ENCODE results near the gene TBC1D23.
"Not testable (repeated sequence)": the region's sequence is repeated elsewhere in the genome, so short reads cannot be mapped to it uniquely, and the experiment has no call there.

TBC1D23 gene

DNA sequence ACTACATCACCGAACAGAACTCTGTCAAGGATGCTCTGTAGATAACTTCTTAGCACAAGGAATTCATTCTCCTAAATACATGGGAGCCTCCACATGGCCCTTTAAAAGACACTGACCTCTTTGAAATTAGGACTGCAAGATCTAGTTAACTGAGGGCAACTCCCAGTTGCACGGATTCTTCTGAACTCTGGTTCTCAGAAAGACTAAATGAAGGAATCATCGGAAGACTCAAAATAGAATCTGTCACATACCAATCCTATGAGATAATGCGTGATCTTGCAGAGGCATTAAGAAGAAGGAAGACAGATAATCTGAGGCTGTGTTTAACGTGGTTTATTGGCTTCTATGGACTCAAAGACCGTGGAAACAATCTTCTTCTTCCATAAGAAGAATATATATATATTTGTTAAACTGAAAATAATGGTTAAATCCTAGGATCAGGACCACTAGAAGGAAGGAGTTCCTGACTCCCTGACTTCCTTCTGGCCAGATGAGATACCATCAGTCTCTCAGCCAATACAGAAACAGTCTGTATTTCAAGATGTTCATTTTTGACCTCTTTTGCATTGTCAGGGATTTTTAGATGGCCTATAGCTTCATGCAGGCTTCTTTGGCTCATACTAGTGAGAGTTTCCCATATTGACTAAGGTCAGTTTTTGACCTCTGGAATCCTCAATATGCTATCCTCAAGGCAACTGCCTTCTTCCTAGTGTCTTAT lies 33.9 kb upstream of the TBC1D23 start:
- no peak overlapping the region for H3K4me3 ChIP-seq (ENCODE audit: low read depth, low read length)
- TF ChIP-seq, protein P1, sequence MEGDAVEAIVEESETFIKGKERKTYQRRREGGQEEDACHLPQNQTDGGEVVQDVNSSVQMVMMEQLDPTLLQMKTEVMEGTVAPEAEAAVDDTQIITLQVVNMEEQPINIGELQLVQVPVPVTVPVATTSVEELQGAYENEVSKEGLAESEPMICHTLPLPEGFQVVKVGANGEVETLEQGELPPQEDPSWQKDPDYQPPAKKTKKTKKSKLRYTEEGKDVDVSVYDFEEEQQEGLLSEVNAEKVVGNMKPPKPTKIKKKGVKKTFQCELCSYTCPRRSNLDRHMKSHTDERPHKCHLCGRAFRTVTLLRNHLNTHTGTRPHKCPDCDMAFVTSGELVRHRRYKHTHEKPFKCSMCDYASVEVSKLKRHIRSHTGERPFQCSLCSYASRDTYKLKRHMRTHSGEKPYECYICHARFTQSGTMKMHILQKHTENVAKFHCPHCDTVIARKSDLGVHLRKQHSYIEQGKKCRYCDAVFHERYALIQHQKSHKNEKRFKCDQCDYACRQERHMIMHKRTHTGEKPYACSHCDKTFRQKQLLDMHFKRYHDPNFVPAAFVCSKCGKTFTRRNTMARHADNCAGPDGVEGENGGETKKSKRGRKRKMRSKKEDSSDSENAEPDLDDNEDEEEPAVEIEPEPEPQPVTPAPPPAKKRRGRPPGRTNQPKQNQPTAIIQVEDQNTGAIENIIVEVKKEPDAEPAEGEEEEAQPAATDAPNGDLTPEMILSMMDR (IDR thresholded peaks at IDR 0.05; ENCODE audit: borderline replicate concordance, insufficient read depth, low read depth, low read length), result no peak

DNA sequence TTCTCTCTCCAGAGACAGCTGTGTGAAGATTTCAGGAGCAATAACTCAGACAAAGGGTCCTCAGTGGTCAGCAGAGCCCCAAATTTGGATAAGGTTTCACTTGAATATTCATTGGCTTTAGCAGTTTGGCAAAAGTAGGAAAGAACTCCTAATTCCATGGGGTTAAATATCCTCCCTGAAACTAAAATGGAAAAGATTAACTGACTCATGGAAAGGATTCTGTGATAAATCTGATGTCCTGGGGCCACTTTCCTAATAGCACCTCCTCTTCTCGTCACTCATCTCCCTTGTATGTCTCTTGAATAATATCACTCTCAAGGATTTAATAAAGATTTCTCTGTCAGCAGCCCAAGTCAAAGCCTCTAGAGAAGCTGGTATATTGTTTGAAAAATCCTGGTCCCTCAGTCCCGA lies 33.3 kb upstream of the TBC1D23 start:
- TF ChIP-seq, protein P1 (IDR thresholded peaks at IDR 0.05; ENCODE audit: borderline replicate concordance, insufficient read depth, low read depth, low read length), result no peak
- H3K4me3 ChIP-seq (ENCODE audit: low read depth, low read length), result no peak overlapping the region

DNA sequence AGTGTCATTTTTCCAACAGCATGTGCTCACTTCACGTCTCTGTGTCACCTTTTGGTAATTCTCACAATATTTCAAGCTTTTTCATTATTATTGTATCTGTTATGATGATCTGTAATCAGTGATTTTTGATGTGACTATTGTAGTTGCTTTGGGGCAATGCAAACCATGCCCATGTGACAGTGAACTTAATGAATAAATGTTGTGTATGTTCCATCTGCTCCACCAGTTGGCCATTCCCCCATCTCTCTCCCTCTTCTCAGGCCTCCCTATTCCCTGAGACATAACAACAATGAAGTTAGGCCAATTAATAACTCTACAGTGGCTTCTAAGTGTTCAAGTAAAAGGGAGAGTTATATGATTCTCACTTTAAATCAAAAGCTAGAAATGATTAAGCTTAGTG lies 32.5 kb upstream of the TBC1D23 start:
- TF ChIP-seq, protein P1 (IDR thresholded peaks at IDR 0.05; ENCODE audit: borderline replicate concordance, insufficient read depth, low read depth, low read length), result no peak
- H3K4me3 ChIP-seq (ENCODE audit: low read depth, low read length), result no peak overlapping the region

DNA sequence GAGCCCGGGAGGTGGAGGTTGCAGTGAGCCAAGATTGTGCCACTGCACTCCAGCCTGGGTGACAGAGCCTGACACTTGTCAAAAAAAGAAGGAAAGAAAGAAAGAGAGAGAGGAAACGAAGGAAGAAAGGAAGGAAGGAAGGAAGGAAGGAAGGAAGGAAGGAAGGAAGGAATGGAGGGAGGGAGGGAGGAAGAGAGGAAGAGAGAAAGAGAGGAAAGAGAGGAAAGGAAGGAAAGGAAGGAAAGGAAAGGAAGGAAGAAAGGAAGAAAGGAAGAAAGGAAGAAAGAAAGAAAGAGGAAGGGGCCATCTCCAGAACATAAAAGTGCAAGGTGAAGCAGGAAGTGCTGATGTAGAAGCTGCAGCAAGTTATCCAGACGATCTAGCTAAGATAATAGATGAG lies 31.6 kb upstream of the TBC1D23 start:
- H3K4me3 ChIP-seq (ENCODE audit: low read depth, low read length), result not testable (repeated sequence)

DNA sequence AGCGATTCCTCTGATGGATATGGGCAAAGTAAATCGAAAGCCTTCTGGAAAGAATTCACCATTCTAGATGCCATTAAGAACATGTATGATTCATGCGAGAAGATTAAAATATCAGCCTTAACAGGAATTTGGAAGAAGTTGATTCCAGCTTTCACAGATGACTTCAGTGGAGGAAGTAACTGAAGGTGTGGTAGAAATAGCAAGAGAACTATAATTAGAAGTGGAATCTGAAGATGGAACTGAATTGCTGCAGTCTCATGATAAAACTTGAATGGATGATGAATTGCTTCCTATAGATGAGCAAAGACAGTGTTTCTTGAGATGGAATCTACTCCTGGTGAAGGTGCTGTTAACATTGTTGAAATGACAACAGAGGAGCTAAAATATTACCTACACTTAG lies 30.1 kb upstream of the TBC1D23 start:
- H3K4me3 ChIP-seq (ENCODE audit: low read depth, low read length), result no peak overlapping the region
- TF ChIP-seq, protein P1 (IDR thresholded peaks at IDR 0.05; ENCODE audit: borderline replicate concordance, insufficient read depth, low read depth, low read length), result no peak

DNA sequence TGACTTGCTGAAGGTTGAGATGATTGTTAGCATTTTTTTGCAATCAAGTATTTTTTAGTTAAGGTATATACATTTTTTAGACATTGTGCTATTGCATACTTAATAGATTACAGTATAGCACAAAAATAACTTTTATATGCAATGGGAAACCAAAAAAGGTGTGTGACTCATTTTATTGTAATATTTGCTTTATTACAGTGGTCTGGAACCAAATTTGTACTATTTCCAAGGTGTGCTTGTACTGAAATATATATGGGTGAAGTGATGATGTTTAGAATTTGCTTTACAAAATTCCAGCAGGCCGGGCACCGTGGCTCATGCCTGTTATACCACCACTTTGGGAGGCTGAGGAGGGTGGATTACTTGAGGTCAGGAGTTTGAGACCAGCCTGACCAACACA lies 29.1 kb upstream of the TBC1D23 start:
- no peak overlapping the region for H3K4me3 ChIP-seq (ENCODE audit: low read depth, low read length)
- TF ChIP-seq, protein P1 (IDR thresholded peaks at IDR 0.05; ENCODE audit: borderline replicate concordance, insufficient read depth, low read depth, low read length), result no peak

DNA sequence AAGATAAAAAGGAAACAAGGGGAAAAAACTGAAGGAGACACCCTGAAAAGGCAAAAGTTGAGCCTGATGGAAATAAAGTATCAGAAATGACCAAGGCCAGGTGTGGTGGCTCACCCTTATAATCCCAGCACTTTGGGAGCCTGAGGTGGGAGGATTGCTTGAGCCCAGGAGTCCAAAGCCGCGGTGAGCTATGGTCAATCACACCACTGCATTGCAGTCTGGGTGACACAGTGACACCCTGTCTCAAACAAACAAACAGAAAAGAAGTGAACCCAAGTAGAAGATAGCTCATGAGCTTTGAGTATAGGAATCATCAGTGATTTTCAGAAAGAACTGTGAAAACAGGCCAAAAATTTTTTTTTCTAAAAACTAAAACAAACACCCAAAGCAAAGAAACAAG lies 26.4 kb upstream of the TBC1D23 start:
- TF ChIP-seq, protein P1 (IDR thresholded peaks at IDR 0.05; ENCODE audit: borderline replicate concordance, insufficient read depth, low read depth, low read length), result no peak

More for the DNA sequence above, 26.4 kb upstream of the TBC1D23 start:
- no peak overlapping the region for H3K4me3 ChIP-seq (ENCODE audit: low read depth, low read length)

All from GM12875 (cell line).